Astrocyte (in vitro differentiated cells and primary cell): ENCODE data around the gene ZFAND5.

Source experiments
- CTCF ChIP-seq: IDR thresholded peaks from 2 replicates; pipeline ENCODE4 v1.5.1; 2011; ENCODE audit warnings: low read depth, mild to moderate bottlenecking, inconsistent platforms, low read length, moderate library complexity; ENCODE audit not compliant: insufficient read depth
- EZH2 ChIP-seq: IDR thresholded peaks from 2 replicates; pipeline ENCODE4 v1.6.1; 2012; ENCODE audit warnings: mild to moderate bottlenecking, low read length, inconsistent platforms; ENCODE audit not compliant: insufficient read depth

- TF ChIP-seq CTCF = no peak
- TF ChIP-seq EZH2 = no peak
Observed at GRCh38 chr9:72306761-72307160, 58.2 kb downstream of the ZFAND5 start.
